K562 (cell line): ENCODE measurements around the gene CLASP2. TPM values are rescaled to one million over a fixed set of nuclear protein-coding genes. Genes with fewer than 3 reads are reported as not detected.

Source experiments
- CSDE1 ChIP-seq, 2 experiments: fragments of 450-650 bp; IDR thresholded peaks; 2 replicates each; pipeline ENCODE4 v1.6.1; 2016; ENCODE audit warnings: mild to moderate bottlenecking in 1 of 2
- DEAF1 ChIP-seq: fragments of 450-650 bp; formaldehyde crosslinking; IDR thresholded peaks from 2 replicates; pipeline ENCODE4 v1.4.0; 2020; ENCODE audit warnings: mild to moderate bottlenecking, moderate library complexity
- FOXM1 ChIP-seq, 2 experiments: fragments of 450-650 bp in 1 of 2; sonication (generic) in 1 of 2; formaldehyde crosslinking in 1 of 2; IDR thresholded peaks; 2 replicates each; pipeline versions ENCODE4 v1.6.1 to v1.9.0; 2017 to 2022; ENCODE audit warnings: low read depth in 2 of 2, mild to moderate bottlenecking in 2 of 2, missing genetic modification reagents in 1 of 2, moderate library complexity in 1 of 2
- HNRNPUL1 ChIP-seq: fragments of 200-400 bp; formaldehyde crosslinking; IDR thresholded peaks from 2 replicates; pipeline ENCODE4 v1.6.1; 2017; ENCODE audit warnings: low read length
- PCBP2 ChIP-seq: fragments of 200-400 bp; formaldehyde crosslinking; IDR thresholded peaks from 2 replicates; pipeline ENCODE4 v1.6.1; 2018; ENCODE audit warnings: low read length, low read depth, mild to moderate bottlenecking, moderate library complexity; ENCODE audit not compliant: poor library complexity, severe bottlenecking
- PML ChIP-seq: IDR thresholded peaks from 2 replicates; pipeline ENCODE4 v1.6.1; 2012; ENCODE audit warnings: low read length, inconsistent platforms
- SRSF7 ChIP-seq: fragments of 200-400 bp; formaldehyde crosslinking; optimal IDR thresholded peaks from 2 replicates; pipeline ENCODE3; 2017; ENCODE audit warnings: mild to moderate bottlenecking, low read depth, low read length
- TGIF2 ChIP-seq: sonication (generic); formaldehyde crosslinking; IDR thresholded peaks from 2 replicates; pipeline ENCODE4 v1.8.1; 2022; ENCODE audit warnings: mild to moderate bottlenecking, missing genetic modification reagents, moderate library complexity
- ZKSCAN1 ChIP-seq: fragments of 150-350 bp; IDR thresholded peaks from 2 replicates; pipeline ENCODE4 v1.6.1; 2016; ENCODE audit warnings: low read depth, low read length
- ZKSCAN8 ChIP-seq: fragments of 200-800 bp; sonication (Bioruptor generic); IDR thresholded peaks from 2 replicates; pipeline ENCODE4 v1.6.1; 2016; ENCODE audit warnings: missing genetic modification characterization, missing compliant biosample characterization
- ZNF717 ChIP-seq: fragments of 250-450 bp; sonication (Bioruptor Pico); IDR thresholded peaks from 2 replicates; pipeline ENCODE4 v1.5.0; 2021
- ZNF778 ChIP-seq: fragments of 450-650 bp; formaldehyde crosslinking; IDR thresholded peaks from 2 replicates; pipeline ENCODE4 v1.4.0; 2020; ENCODE audit warnings: mild to moderate bottlenecking, moderate library complexity
- ZNF79 ChIP-seq: fragments of 250-450 bp; sonication (Bioruptor Pico); IDR thresholded peaks from 2 replicates; pipeline ENCODE4 v1.4.0; 2020; ENCODE audit warnings: low read depth, mild to moderate bottlenecking, moderate library complexity
- ZNF830 ChIP-seq: fragments of 250-450 bp; sonication (Bioruptor Pico); IDR thresholded peaks from 2 replicates; pipeline ENCODE4 v1.5.0; 2021; ENCODE audit warnings: mild to moderate bottlenecking
- polyA plus RNA-seq, 8 experiments: library from polyadenylated mRNA; depleted of rRNA in 4 of 8; stranded (reverse) in 5 of 8; unstranded in 3 of 8; fragments of >200 nt; fragmentation: Nextera tagmentation in 2 of 8; fragmentation: Illumina TruSeq in 1 of 8; extraction: Ambion mirVana in 2 of 8; extraction: Trizol in 1 of 8; gene quantifications; 2 replicates each; pipeline versions ENCODE4 v1.2.1 to v1.2.3, GENCODE V29; 2011 to 2014; ENCODE audit warnings: inconsistent platforms in 1 of 8, missing spikeins in 1 of 8
- total RNA-seq, 7 experiments: library from RNA; depleted of rRNA in 6 of 7; stranded (reverse); fragments of >200 nt in 6 of 7; fragmentation: Illumina TruSeq in 2 of 7; extraction: Trizol in 2 of 7; gene quantifications; 2 replicates each; pipeline versions ENCODE4 v1.2.1 to v1.2.3, GENCODE V29; 2011 to 2021; ENCODE audit warnings: low replicate concordance in 1 of 7
- TF ChIP-seq, protein P1 (sequence below), 2 experiments: fragments of 450-650 bp; IDR thresholded peaks; 2 replicates each; pipeline ENCODE4 v1.6.1; 2016
- TF ChIP-seq, protein P2 (sequence below): sonication (generic); formaldehyde crosslinking; IDR thresholded peaks from 2 replicates; pipeline ENCODE4 v1.9.0; 2022; ENCODE audit warnings: mild to moderate bottlenecking, missing genetic modification reagents
- TF ChIP-seq, protein P3 (sequence below): IDR thresholded peaks from 2 replicates; pipeline ENCODE4 v1.6.1; 2011; ENCODE audit not compliant: insufficient read length; ENCODE audit errors: extremely low read depth
- TF ChIP-seq, protein P4 (sequence below): sonication (generic); formaldehyde crosslinking; IDR thresholded peaks from 2 replicates; pipeline ENCODE4 v1.8.0; 2022; ENCODE audit warnings: mild to moderate bottlenecking, missing genetic modification reagents

The CLASP2 gene
- total and polyA plus RNA-seq, 9 of the 15 experiments (the other 6 are each of a cell fraction or from before 2014, with no cell fraction given), result 13.5 to 107 (median 71.8) TPM

DNA sequence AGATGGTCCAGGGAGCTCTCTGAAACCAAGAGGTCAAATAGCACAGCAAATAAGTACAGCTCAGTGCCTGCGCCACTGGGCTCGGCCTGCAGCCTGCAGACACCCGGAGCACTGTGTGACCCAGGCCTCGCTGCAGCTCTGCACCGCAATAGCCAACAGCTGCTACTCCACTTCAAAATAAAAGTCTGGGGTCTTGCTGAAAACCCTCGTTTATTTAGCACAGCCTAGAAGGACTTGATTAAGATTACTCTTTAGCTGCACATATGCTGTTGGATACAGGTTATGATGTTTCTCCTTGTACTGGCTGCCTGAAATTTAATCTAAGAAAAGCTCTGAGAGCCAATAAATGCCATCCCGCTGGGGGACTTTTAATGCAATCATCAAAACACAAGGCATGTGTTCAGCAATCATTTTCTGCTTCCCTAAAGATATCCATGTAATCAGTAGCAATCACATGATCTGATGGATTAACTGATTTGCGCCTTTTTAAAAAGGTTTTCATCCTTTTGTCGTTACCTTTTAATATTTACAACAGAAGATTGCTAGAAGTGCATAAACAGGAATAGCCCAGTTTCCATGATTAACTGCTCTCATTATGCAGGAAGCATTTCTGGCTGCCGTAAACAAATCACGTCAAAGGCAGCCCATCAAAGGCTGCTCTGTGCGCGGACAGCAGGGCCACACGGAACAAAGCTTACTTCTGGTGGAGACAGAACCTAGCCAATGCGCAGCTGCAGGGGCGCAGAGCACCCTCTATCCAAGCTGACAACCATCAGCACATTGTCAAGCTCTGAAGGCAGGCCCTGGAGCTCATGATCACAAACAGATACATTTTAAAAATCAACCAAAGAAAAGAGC, 58.8 kb downstream of the CLASP2 start (continued):
- TF ChIP-seq HNRNPUL1 (no peak), ZNF717 (CRISPR knock-in tag) (no peak), SRSF7 (no peak), CSDE1 (IDR thresholded peaks at IDR 0.05) (no peak), ZNF830 (CRISPR knock-in tag) (no peak), PML (no peak), ZNF79 (CRISPR knock-in tag) (no peak), ZNF778 (CRISPR knock-in tag) (no peak), PCBP2 (no peak), ZKSCAN1 (no peak), FOXM1 (IDR thresholded peaks at IDR 0.05; ENCODE audit: low read depth) (peak; percentile 81), FOXM1 (CRISPR knock-in tag; IDR thresholded peaks at IDR 0.05; ENCODE audit: low read depth) (no peak), DEAF1 (CRISPR knock-in tag) (no peak), ZKSCAN8 (CRISPR knock-in tag) (no peak), TGIF2 (no peak)
- TF ChIP-seq, protein P1, sequence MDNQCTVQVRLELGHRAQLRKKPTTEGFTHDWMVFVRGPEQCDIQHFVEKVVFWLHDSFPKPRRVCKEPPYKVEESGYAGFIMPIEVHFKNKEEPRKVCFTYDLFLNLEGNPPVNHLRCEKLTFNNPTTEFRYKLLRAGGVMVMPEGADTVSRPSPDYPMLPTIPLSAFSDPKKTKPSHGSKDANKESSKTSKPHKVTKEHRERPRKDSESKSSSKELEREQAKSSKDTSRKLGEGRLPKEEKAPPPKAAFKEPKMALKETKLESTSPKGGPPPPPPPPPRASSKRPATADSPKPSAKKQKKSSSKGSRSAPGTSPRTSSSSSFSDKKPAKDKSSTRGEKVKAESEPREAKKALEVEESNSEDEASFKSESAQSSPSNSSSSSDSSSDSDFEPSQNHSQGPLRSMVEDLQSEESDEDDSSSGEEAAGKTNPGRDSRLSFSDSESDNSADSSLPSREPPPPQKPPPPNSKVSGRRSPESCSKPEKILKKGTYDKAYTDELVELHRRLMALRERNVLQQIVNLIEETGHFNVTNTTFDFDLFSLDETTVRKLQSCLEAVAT (IDR thresholded peaks at IDR 0.05), result no peak
- TF ChIP-seq, protein P2, sequence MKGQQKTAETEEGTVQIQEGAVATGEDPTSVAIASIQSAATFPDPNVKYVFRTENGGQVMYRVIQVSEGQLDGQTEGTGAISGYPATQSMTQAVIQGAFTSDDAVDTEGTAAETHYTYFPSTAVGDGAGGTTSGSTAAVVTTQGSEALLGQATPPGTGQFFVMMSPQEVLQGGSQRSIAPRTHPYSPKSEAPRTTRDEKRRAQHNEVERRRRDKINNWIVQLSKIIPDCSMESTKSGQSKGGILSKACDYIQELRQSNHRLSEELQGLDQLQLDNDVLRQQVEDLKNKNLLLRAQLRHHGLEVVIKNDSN (CRISPR knock-in tag), result no peak
- TF ChIP-seq, protein P3, sequence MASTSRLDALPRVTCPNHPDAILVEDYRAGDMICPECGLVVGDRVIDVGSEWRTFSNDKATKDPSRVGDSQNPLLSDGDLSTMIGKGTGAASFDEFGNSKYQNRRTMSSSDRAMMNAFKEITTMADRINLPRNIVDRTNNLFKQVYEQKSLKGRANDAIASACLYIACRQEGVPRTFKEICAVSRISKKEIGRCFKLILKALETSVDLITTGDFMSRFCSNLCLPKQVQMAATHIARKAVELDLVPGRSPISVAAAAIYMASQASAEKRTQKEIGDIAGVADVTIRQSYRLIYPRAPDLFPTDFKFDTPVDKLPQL, result no peak
- TF ChIP-seq, protein P4, sequence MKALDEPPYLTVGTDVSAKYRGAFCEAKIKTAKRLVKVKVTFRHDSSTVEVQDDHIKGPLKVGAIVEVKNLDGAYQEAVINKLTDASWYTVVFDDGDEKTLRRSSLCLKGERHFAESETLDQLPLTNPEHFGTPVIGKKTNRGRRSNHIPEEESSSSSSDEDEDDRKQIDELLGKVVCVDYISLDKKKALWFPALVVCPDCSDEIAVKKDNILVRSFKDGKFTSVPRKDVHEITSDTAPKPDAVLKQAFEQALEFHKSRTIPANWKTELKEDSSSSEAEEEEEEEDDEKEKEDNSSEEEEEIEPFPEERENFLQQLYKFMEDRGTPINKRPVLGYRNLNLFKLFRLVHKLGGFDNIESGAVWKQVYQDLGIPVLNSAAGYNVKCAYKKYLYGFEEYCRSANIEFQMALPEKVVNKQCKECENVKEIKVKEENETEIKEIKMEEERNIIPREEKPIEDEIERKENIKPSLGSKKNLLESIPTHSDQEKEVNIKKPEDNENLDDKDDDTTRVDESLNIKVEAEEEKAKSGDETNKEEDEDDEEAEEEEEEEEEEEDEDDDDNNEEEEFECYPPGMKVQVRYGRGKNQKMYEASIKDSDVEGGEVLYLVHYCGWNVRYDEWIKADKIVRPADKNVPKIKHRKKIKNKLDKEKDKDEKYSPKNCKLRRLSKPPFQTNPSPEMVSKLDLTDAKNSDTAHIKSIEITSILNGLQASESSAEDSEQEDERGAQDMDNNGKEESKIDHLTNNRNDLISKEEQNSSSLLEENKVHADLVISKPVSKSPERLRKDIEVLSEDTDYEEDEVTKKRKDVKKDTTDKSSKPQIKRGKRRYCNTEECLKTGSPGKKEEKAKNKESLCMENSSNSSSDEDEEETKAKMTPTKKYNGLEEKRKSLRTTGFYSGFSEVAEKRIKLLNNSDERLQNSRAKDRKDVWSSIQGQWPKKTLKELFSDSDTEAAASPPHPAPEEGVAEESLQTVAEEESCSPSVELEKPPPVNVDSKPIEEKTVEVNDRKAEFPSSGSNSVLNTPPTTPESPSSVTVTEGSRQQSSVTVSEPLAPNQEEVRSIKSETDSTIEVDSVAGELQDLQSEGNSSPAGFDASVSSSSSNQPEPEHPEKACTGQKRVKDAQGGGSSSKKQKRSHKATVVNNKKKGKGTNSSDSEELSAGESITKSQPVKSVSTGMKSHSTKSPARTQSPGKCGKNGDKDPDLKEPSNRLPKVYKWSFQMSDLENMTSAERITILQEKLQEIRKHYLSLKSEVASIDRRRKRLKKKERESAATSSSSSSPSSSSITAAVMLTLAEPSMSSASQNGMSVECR (CRISPR knock-in tag), result no peak
